Tibial nerve (tissue), 4 donors: ENCODE data around the gene GNAI3. TPM values are rescaled to one million over a fixed set of nuclear protein-coding genes. Genes with fewer than 3 reads are reported as not detected.

ENCODE experiments used
- DNase-seq, 2 donors: peaks; one replicate each; pipeline ENCODE4 v3.0.0-alpha.2; 2019; ENCODE audit warnings: low spot score in 2 of 2
- H3K27ac ChIP-seq, 4 donors: fragments of 200-600 bp; sonication (generic) in 3 of 4; one replicate each; pipeline ENCODE4 v1.5.1; 2017 to 2019; ENCODE audit warnings: mild to moderate bottlenecking in 1 of 4
- H3K27me3 ChIP-seq, 2 donors: fragments of 200-600 bp; sonication (generic) in 1 of 2; one replicate each; pipeline versions ENCODE4 v1.5.1 to v1.6.0; 2017 to 2019
- H3K36me3 ChIP-seq, 3 donors: fragments of 200-600 bp; sonication (generic); one replicate each; pipeline ENCODE4 v1.5.1; 2018 to 2019
- H3K4me1 ChIP-seq, 4 donors: fragments of 200-600 bp; sonication (generic) in 3 of 4; one replicate each; pipeline ENCODE4 v1.5.1; 2017 to 2019
- H3K4me3 ChIP-seq, 4 donors: fragments of 200-600 bp; sonication (generic) in 3 of 4; one replicate each; pipeline ENCODE4 v1.5.1; 2017 to 2019; ENCODE audit warnings: mild to moderate bottlenecking in 1 of 4, moderate library complexity in 1 of 4
- H3K9me3 ChIP-seq, 4 donors: fragments of 200-600 bp; sonication (generic) in 3 of 4; one replicate each; pipeline ENCODE4 v1.5.1; 2017 to 2019
- EP300 ChIP-seq, 2 donors: sonication (generic); formaldehyde crosslinking; IDR thresholded peaks; one replicate each; pipeline ENCODE4 v1.6.1; 2017; ENCODE audit warnings: antibody characterized with exemption in 2 of 2, mild to moderate bottlenecking in 1 of 2
- POLR2A ChIP-seq, 2 donors: fragments of 450-650 bp; IDR thresholded peaks; one replicate each; pipeline ENCODE4 v1.6.1; 2017; ENCODE audit warnings: antibody characterized with exemption in 2 of 2, mild to moderate bottlenecking in 2 of 2, moderate library complexity in 2 of 2
- WGBS, 2 donors: methylation state at CpG; one replicate each; pipeline ENCODE4 v1.1.5; 2018; 5-methylcytosine and 5-hydroxymethylcytosine counted together
- total RNA-seq, 4 donors: library from RNA; depleted of rRNA; stranded (reverse); fragments of >200 nt; gene quantifications; one replicate each; pipeline ENCODE4 v1.1.0, GENCODE V29; 2016
- TF ChIP-seq, protein P1 (sequence below), 5 experiments: fragments of 200-600 bp in 3 of 5; fragments of 450-650 bp in 2 of 5; sonication (generic) in 3 of 5; IDR thresholded peaks; one replicate each; pipeline ENCODE4 v1.5.1; 2016 to 2019; ENCODE audit warnings: antibody characterized with exemption in 5 of 5, mild to moderate bottlenecking in 3 of 5, moderate library complexity in 2 of 5

GNAI3 gene
- total RNA-seq, 4 donors from 2014 or later, result 4.0 to 6.3 (median 5.1) TPM

DNA sequence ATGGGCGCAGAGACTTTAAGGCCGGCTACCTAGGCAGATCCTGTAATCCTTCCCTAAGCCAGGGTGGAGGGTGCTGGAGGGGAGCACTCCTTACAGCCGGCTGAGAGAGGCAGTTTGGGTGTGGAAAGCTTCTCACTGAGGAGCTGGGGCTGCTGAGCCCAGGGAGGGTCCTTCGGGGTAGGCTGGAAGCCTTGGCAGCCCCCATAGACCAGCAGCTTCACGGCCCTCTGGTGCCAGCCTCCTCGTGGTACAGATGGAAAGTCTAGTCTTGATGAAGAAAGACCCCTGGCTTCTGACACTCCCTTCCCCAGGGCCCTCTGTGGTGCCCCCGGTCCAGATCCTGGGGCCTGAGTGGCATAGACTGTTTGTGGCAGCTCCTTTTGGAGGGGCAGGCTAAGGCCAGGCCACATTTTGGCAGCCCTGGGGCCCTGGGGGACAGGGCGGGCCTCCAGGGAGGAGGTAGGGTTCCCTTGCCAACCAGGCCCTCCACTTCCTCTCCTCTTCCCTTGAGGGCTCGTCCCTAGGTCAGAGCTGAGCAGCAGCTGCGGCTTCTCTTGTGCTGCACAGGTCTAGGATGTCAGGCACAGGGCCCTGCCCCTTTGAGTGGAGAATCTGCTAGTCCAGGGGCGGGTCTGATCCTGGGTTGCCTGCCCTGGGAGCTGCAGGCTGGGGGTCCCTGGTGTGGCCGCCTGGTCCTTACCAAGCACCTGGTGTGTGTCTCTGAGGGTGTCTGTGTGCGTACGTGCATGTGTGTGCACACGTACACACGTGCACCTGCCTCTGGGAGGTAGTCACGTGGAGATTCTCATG is 76.0 kb downstream of the GNAI3 start:
- TF ChIP-seq, protein P1, sequence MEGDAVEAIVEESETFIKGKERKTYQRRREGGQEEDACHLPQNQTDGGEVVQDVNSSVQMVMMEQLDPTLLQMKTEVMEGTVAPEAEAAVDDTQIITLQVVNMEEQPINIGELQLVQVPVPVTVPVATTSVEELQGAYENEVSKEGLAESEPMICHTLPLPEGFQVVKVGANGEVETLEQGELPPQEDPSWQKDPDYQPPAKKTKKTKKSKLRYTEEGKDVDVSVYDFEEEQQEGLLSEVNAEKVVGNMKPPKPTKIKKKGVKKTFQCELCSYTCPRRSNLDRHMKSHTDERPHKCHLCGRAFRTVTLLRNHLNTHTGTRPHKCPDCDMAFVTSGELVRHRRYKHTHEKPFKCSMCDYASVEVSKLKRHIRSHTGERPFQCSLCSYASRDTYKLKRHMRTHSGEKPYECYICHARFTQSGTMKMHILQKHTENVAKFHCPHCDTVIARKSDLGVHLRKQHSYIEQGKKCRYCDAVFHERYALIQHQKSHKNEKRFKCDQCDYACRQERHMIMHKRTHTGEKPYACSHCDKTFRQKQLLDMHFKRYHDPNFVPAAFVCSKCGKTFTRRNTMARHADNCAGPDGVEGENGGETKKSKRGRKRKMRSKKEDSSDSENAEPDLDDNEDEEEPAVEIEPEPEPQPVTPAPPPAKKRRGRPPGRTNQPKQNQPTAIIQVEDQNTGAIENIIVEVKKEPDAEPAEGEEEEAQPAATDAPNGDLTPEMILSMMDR (IDR thresholded peaks at IDR 0.05), result no peak
- TF ChIP-seq POLR2A (IDR thresholded peaks at IDR 0.05) (no peak), EP300 (IDR thresholded peaks at IDR 0.05) (no peak)
- Histone ChIP-seq H3K36me3 (peaks cover 0 to 42% (median 15%) of the 10 kb centered on the region in 3 donors), H3K27ac (peak overlapping the region in 3 of 4 donors; percentile 40 to 58 (median 43)), H3K9me3 (no peaks in the 10 kb centered on the region), H3K4me1 (peaks cover 0 to 57% (median 32%) of the 10 kb centered on the region in 4 donors), H3K4me3 (peak overlapping the region in 1 of 4 donors; percentile 22), H3K27me3 (no peaks in the 10 kb centered on the region)
- peak in 1 of 2 donors; percentile 3 for DNase-seq
- WGBS, 2 donors, result 74% methylated on average over 13 of the region's 17 CpGs

DNA sequence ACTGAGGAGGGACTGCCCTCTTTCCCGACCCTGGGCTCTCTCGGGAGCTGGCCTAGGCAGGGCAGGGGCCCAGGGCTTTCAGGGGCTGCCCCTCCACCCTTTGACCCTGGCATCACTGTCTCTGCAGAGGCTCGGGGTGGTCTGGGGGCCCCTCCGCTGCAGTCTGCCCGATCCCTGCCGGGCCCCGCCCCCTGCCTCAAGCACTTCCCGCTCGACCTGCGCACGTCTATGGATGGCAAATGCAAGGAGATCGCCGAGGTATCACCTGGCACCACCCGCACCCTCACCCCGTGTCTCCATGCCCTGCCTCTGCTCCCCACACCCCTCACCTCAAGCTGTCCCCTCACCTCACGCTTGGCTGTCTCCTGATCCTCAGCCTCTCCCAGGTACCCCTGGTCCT is 76.8 kb downstream of the GNAI3 start:
- Histone ChIP-seq H3K9me3 (no peaks in the 10 kb centered on the region), H3K27ac (no peak overlapping the region), H3K27me3 (no peaks in the 10 kb centered on the region), H3K4me3 (no peak overlapping the region), H3K4me1 (peaks cover 0 to 50% (median 32%) of the 10 kb centered on the region in 4 donors), H3K36me3 (peaks cover 0 to 50% (median 15%) of the 10 kb centered on the region in 3 donors)
- TF ChIP-seq, protein P1 (IDR thresholded peaks at IDR 0.05), result no peak
- TF ChIP-seq POLR2A (IDR thresholded peaks at IDR 0.05) (no peak), EP300 (IDR thresholded peaks at IDR 0.05) (no peak)
- 72 to 82% methylated on average over 16 of the region's 16 CpGs for WGBS, 2 donors
- peak in 1 of 2 donors; percentile 1 for DNase-seq

DNA sequence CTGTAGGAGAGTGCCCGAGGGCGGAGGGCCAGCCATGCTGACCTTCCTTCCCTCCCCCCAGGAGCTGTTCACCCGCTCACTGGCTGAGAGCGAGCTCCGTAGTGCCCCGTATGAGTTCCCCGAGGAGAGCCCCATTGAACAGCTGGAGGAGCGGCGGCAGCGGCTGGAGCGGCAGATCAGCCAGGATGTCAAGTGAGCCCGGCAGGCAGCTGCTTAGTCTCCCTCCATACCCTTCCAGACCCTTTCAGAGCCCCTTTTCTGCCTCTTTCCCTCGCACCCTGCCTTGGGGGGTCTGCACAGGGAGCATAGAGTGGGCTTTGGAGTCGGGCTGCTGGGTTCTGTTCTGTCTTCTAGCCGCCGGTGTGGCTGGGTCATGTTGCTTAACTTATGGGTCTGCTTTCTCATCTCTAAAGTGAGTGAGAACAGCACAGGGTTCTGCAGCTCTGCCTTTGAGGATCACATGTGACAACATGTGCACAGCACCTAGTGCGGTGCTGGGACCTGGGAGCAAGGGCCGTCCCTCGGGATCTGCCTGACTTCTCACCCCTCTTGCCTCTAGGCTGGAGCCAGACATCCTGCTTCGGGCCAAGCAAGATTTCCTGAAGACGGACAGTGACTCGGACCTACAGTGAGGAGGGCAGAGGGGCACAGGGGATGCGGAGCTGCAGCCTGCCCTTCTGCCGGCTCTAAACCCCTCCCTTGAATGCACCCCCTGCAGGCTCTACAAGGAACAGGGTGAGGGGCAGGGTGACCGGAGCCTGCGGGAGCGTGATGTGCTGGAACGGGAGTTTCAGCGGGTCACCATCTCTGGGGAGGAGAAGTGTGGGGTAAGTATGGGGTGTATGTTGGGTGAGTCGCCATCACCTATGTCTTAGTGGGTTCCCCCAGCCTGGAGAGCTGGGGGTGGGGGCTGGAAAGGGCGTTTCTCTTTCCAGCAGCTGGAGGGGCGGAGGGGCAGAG is 77.5 kb downstream of the GNAI3 start:
- H3K4me1 ChIP-seq, result peaks cover 0 to 50% (median 32%) of the 10 kb centered on the region in 4 donors
- H3K36me3 ChIP-seq, result peaks cover 0 to 56% (median 15%) of the 10 kb centered on the region in 3 donors
- H3K27me3 ChIP-seq, result no peaks in the 10 kb centered on the region
- TF ChIP-seq EP300 (IDR thresholded peaks at IDR 0.05) (no peak), POLR2A (IDR thresholded peaks at IDR 0.05) (no peak)
- TF ChIP-seq, protein P1 (IDR thresholded peaks at IDR 0.05), result no peak
- no peaks in the 10 kb centered on the region for H3K9me3 ChIP-seq
- no peak overlapping the region for H3K27ac ChIP-seq
- H3K4me3 ChIP-seq, result no peak overlapping the region
- DNase-seq, result peak in 1 of 2 donors; percentile 5
- 67 to 69% methylated on average over 32 of the region's 32 CpGs for WGBS, 2 donors

GRCh38 chr1:109626682-109627408 is 78.4 kb downstream of the GNAI3 start:
- Histone ChIP-seq H3K4me1 (peaks cover 0 to 42% (median 24%) of the 10 kb centered on the region in 4 donors), H3K4me3 (no peak overlapping the region), H3K27ac (no peak overlapping the region), H3K27me3 (no peaks in the 10 kb centered on the region), H3K36me3 (peaks cover 0 to 66% (median 15%) of the 10 kb centered on the region in 3 donors), H3K9me3 (no peaks in the 10 kb centered on the region)
- WGBS, 2 donors, result 91% methylated on average over 21 of the region's 21 CpGs
- TF ChIP-seq EP300 (IDR thresholded peaks at IDR 0.05) (no peak), POLR2A (IDR thresholded peaks at IDR 0.05) (no peak)
- TF ChIP-seq, protein P1 (IDR thresholded peaks at IDR 0.05), result no peak
- peak in 1 of 2 donors; percentile 2 for DNase-seq
